Lower lobe of right lung (tissue), 2 donors: ENCODE measurements around the gene DTWD2. TPM values are rescaled to one million over a fixed set of nuclear protein-coding genes. Genes with fewer than 3 reads are reported as not detected.
"Not testable (repeated sequence)": the region's sequence is repeated elsewhere in the genome, so short reads cannot be mapped to it uniquely, and the experiment has no call there.

Experiments
- ATAC-seq, 2 donors: fragments of 200-7000 bp; cut with Tn5 transposase; one replicate each; pipeline ENCODE4 v1.9.1; 2020 to 2022; ENCODE audit warnings: mild to moderate bottlenecking in 2 of 2, moderate library complexity in 2 of 2
- DNase-seq: peaks from one replicate; pipeline ENCODE4 v3.0.0-alpha.2; 2020
- H3K27ac ChIP-seq: fragments of 200-600 bp; one replicate; pipeline ENCODE4 v1.8.0; 2022
- H3K27me3 ChIP-seq: fragments of 200-600 bp; one replicate; pipeline ENCODE4 v1.8.0; 2022; ENCODE audit warnings: low read depth
- H3K36me3 ChIP-seq: fragments of 200-600 bp; one replicate; pipeline ENCODE4 v1.8.0; 2022; ENCODE audit warnings: mild to moderate bottlenecking
- H3K4me1 ChIP-seq: fragments of 200-600 bp; one replicate; pipeline ENCODE4 v1.8.0; 2022
- H3K4me3 ChIP-seq: fragments of 200-600 bp; one replicate; pipeline ENCODE4 v1.8.0; 2022; ENCODE audit warnings: mild to moderate bottlenecking
- H3K9me3 ChIP-seq: fragments of 200-600 bp; one replicate; pipeline ENCODE4 v1.8.0; 2022
- CTCF ChIP-seq: fragments of 200-600 bp; IDR thresholded peaks from one replicate; pipeline ENCODE4 v1.8.0; 2022; ENCODE audit warnings: antibody characterized with exemption, mild to moderate bottlenecking
- intact Hi-C: fragments of 100-400 bp; cut with DNase I; formaldehyde crosslinking; loops from one replicate; pipeline ENCODE4 v1.11.0; 2022
- total RNA-seq: library from RNA; stranded (reverse); fragmentation: NEBNext Ultra II Directional; extraction: Animal tissue kit (Norgen Biotek cat#: 25700); gene quantifications from one replicate; pipeline ENCODE4 v1.2.1, GENCODE V29; 2021
- donor health status: DM: no; HTN: yes; CAD: no; lungs with severe emphysema.

The DTWD2 gene
- total RNA-seq, 1 donor from 2014 or later, result 9.0 TPM

GRCh38 chr5:118919016-118919415, 69.3 kb downstream of the DTWD2 start:
- ATAC-seq (no peak), DNase-seq (no peak)
- no peak for TF ChIP-seq CTCF
- no peaks in the 10 kb centered on the region for H3K36me3 ChIP-seq
- H3K27ac ChIP-seq, result no peak overlapping the region
- no peaks in the 10 kb centered on the region for H3K27me3 ChIP-seq
- H3K4me1 ChIP-seq, result no peaks in the 10 kb centered on the region
- no peaks in the 10 kb centered on the region for H3K9me3 ChIP-seq
- no peak overlapping the region for H3K4me3 ChIP-seq
- intact Hi-C loops, result no loop called here

- TF ChIP-seq CTCF, result no peak
- Histone ChIP-seq H3K27me3 (no peaks in the 10 kb centered on the region), H3K4me1 (no peaks in the 10 kb centered on the region), H3K27ac (no peak overlapping the region), H3K9me3 (no peaks in the 10 kb centered on the region), H3K4me3 (no peak overlapping the region), H3K36me3 (no peaks in the 10 kb centered on the region)
- ATAC-seq, result no peak
- intact Hi-C loops, result no loop called here
- DNase-seq, result no peak
These were observed 70.1 kb downstream of the DTWD2 start for GRCh38 chr5:118918232-118918631.

GRCh38 chr5:118907536-118907935, 80.8 kb downstream of the DTWD2 start:
- intact Hi-C loops, ATAC-seq, H3K36me3 ChIP-seq: not testable (repeated sequence)

GRCh38 chr5:118906947-118907346, 81.4 kb downstream of the DTWD2 start:
- no peak for TF ChIP-seq CTCF
- ATAC-seq, result peak; percentile 54 to 83
- intact Hi-C loops, result no loop called here

More at GRCh38 chr5:118907536-118907935, 80.8 kb downstream of the DTWD2 start:
- H3K27me3 ChIP-seq, H3K27ac ChIP-seq, DNase-seq, H3K4me1 ChIP-seq, H3K4me3 ChIP-seq, H3K9me3 ChIP-seq: not testable (repeated sequence)

GRCh38 chr5:118905196-118905595, 83.2 kb downstream of the DTWD2 start:
- H3K36me3 ChIP-seq, result no peaks in the 10 kb centered on the region

More at GRCh38 chr5:118906947-118907346, 81.4 kb downstream of the DTWD2 start:
- Histone ChIP-seq H3K4me1 (no peaks in the 10 kb centered on the region), H3K27me3 (no peaks in the 10 kb centered on the region), H3K4me3 (no peak overlapping the region), H3K9me3 (no peaks in the 10 kb centered on the region), H3K36me3 (no peaks in the 10 kb centered on the region), H3K27ac (no peak overlapping the region)
- no peak for DNase-seq

More at GRCh38 chr5:118905196-118905595, 83.2 kb downstream of the DTWD2 start:
- H3K4me3 ChIP-seq, result no peak overlapping the region
- H3K27me3 ChIP-seq, result no peaks in the 10 kb centered on the region
- no peaks in the 10 kb centered on the region for H3K4me1 ChIP-seq
- no peak overlapping the region for H3K27ac ChIP-seq
- no peak for TF ChIP-seq CTCF
- intact Hi-C loops, result no loop called here
- ATAC-seq (no peak), DNase-seq (no peak)
- H3K9me3 ChIP-seq, result no peaks in the 10 kb centered on the region
